Muscle of arm (tissue), 14 donors: ENCODE measurements around the gene ZNF614. TPM values are rescaled to one million over a fixed set of nuclear protein-coding genes. Genes with fewer than 3 reads are reported as not detected.
"Not testable (repeated sequence)": the region's sequence is repeated elsewhere in the genome, so short reads cannot be mapped to it uniquely, and the experiment has no call there.

Experiments
- DNase-seq: peaks from one replicate; pipeline ENCODE4 v3.0.0-alpha.2; 2013
- long read RNA-seq, 11 donors: transcript quantifications; one replicate each; lab custom pipeline, GENCODE V29; 2026
- polyA plus RNA-seq, 12 donors: library from polyadenylated mRNA; unstranded; fragments of 120-200 nt; gene quantifications; one replicate each; pipeline ENCODE4 v1.2.1, GENCODE V29; 2013; ENCODE audit not compliant: insufficient read length in 12 of 12

ZNF614 gene
- 10 to 100 TPM in 7 of 12 donors, 1 to 10 TPM in 4, not detected in 1; 8.2 to 11.5 (median 10.3) TPM for polyA plus RNA-seq
- long read RNA-seq, donor 1, full-length matches to known transcripts, result 3 of 3 reads
- long read RNA-seq, donor 1, partial matches to known transcripts, result 0 of 3 reads
- long read RNA-seq, donor 1, other reads (novel, unspliced or antisense), result 0 of 3 reads
- long read RNA-seq, donor 2, full-length matches to known transcripts, result 6 of 6 reads
- long read RNA-seq, donor 2, partial matches to known transcripts, result 0 of 6 reads
- long read RNA-seq, donor 2, other reads (novel, unspliced or antisense), result 0 of 6 reads
- long read RNA-seq, donor 3, full-length matches to known transcripts, result 2 of 2 reads
- long read RNA-seq, donor 3, partial matches to known transcripts, result 0 of 2 reads
- long read RNA-seq, donor 3, other reads (novel, unspliced or antisense), result 0 of 2 reads
- long read RNA-seq, donor 4, full-length matches to known transcripts, result 5 of 5 reads
- long read RNA-seq, donor 4, partial matches to known transcripts, result 0 of 5 reads
- long read RNA-seq, donor 4, other reads (novel, unspliced or antisense), result 0 of 5 reads
- long read RNA-seq, donor 5, full-length matches to known transcripts, result 4 of 4 reads
- long read RNA-seq, donor 5, partial matches to known transcripts, result 0 of 4 reads
- long read RNA-seq, donor 5, other reads (novel, unspliced or antisense), result 0 of 4 reads
- long read RNA-seq, donor 6, full-length matches to known transcripts, result 1 of 1 reads
- long read RNA-seq, donor 6, partial matches to known transcripts, result 0 of 1 reads
- long read RNA-seq, donor 6, other reads (novel, unspliced or antisense), result 0 of 1 reads
- long read RNA-seq, donor 7, result 0 reads
- long read RNA-seq, donor 8, full-length matches to known transcripts, result 4 of 4 reads
- long read RNA-seq, donor 8, partial matches to known transcripts, result 0 of 4 reads
- long read RNA-seq, donor 8, other reads (novel, unspliced or antisense), result 0 of 4 reads
- long read RNA-seq, donor 9, full-length matches to known transcripts, result 3 of 3 reads
- long read RNA-seq, donor 9, partial matches to known transcripts, result 0 of 3 reads
- long read RNA-seq, donor 9, other reads (novel, unspliced or antisense), result 0 of 3 reads
- long read RNA-seq, donor 10, full-length matches to known transcripts, result 3 of 3 reads
- long read RNA-seq, donor 10, partial matches to known transcripts, result 0 of 3 reads
- long read RNA-seq, donor 10, other reads (novel, unspliced or antisense), result 0 of 3 reads
- long read RNA-seq, donor 11, full-length matches to known transcripts, result 2 of 2 reads
- long read RNA-seq, donor 11, partial matches to known transcripts, result 0 of 2 reads
- long read RNA-seq, donor 11, other reads (novel, unspliced or antisense), result 0 of 2 reads

GRCh38 chr19:52028027-52028779, at the start of gene ZNF614:
TSS of gene ZNF614 (minus strand) at chr19:52028379. CDS start at chr19:52025745, 2,634 bp downstream.
- DNase-seq, result peak; percentile 93

DNA sequence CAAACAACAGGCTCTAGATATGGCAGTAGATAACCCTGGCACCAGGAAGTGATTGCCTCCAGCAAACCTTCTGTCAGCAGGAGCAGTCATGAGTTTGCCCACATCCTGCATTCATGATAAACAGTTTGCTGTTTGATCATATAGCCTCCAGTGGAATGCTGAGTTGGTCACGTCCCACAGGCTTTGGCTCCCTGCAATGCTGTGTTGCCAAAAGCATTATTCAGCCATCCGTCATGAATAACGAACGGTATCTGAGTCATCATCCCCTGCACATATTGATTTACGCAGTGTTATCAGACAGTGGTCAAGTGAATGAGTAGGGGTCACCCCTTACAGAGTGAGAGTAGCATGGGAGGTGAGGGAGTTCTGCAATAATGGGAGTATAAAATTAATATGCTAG, 42.3 kb upstream of the ZNF614 start:
- DNase-seq, result no peak

DNA sequence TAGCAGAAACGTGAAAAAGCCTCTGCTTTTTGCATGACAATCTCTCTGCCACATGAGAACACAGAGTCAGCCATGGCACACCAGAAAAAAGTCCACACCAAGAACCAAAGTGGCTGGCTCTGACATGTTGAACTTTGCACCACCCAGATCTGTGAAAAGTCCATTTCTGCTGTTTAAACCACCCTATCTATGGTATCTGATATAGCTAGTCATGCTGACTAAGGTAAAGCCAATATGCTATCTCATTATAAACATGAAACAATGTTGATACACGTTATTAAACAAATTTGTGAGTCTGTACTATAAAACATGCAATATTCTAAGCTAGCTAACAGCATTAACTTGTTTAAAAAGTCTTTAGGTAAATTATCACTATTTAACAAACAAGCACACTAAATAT, 41.5 kb upstream of the ZNF614 start:
- no peak for DNase-seq

DNA sequence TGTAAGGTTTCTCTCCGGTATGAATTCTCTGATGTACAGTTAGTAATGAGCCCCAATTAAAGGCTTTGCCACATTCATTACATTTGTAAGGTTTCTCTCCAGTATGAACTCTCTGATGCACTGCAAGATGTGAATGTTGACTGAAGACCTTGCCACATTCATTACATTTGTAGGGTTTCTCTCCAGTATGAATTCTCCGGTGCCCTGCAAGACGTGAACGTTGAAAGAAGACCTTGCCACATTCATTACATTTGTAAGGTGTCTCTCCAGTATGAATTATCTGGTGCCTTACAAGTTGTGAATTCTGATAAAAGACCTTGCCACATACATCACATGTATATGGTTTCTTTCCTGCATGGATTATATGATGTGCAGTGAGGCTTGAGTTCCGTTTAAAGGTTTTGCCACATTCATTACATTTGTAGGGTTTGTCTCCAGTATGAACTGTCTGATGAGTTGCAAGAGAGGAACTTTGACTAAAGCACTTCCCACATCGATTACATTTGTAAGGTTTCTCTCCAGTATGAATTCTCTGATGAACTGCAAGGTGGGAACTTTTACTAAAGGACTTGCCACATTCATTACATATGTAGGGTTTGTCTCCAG, 38.2 kb upstream of the ZNF614 start:
- DNase-seq, result no peak

- no peak for DNase-seq
These were observed 37.2 kb upstream of the ZNF614 start for GRCh38 chr19:52065399-52065798.

DNA sequence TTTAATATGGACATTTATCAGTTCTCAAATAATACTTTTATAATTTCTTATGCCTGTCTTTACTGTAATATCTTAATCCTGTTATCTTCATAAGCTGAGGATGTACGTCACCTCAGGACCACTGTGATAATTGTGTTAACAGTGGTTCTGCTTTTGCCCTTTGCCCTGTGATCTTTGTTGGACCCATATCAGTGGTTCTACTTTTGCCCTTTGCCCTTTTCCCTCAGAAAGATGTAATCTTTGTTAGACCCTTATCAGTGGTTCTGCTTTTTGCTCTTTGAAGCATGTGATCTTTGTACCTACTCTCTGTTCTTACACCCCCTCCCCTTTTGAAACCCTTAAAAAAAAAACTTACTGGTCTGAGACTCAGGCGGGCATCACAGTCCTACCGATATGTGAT, 28.3 kb upstream of the ZNF614 start:
- not testable (repeated sequence) for DNase-seq

- DNase-seq, result not testable (repeated sequence)
These were observed 23.6 kb upstream of the ZNF614 start for GRCh38 chr19:52051736-52052135.

DNA sequence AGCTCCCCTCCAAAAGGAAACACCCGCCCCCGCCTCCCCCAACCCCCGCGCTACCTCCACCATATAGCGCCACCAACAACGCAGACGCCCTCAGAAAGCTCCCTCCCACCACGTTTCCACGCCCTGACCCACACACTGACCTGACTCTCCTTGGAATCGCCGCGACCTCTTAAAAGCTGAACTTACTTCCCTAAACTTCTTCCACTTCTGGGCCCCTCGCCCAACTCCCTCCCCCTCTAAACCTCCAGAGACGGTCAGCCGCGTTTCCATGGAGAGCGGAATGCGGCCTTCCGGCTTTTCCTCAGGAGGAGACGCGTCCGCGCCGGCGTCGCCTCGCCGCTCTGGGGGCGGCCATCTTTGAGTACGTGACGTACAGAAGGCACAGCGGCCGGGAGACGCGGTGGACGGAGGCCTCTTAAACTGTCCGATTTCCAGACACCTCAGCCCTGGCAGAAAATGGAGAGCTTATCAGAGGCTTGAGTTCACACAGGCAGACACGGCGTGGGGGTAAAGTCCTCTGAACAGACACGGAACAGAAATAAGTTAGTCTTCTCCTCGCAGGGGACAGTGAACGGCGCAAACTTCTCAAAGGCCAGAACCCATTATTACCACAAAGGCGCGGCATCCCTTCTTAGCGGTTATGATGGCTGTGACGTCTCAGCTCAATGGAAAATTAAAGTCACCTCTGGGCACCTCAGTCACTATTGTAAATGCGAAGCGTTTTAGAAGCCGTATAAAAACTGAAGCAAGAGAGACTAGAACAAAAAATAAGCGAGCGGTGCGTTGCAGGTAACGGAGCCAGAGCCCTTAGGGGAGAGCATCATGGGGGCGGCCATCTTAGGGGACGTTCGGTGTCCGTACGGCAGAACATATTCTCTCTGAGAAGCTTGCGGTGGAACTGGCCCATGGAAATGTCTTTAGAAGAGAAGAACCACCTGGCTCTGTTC, 20.6 kb upstream of the ZNF614 start, which contains the start of gene ZNF432:
ZNF432 (minus strand) TSS at position 284 of the 947 bp plus-strand sequence. CDS start 1,970 bp downstream, outside the sequence.
- peak; percentile 98 for DNase-seq

- DNase-seq, result no peak
These were observed 11.0 kb upstream of the ZNF614 start for GRCh38 chr19:52039169-52039568.

DNA sequence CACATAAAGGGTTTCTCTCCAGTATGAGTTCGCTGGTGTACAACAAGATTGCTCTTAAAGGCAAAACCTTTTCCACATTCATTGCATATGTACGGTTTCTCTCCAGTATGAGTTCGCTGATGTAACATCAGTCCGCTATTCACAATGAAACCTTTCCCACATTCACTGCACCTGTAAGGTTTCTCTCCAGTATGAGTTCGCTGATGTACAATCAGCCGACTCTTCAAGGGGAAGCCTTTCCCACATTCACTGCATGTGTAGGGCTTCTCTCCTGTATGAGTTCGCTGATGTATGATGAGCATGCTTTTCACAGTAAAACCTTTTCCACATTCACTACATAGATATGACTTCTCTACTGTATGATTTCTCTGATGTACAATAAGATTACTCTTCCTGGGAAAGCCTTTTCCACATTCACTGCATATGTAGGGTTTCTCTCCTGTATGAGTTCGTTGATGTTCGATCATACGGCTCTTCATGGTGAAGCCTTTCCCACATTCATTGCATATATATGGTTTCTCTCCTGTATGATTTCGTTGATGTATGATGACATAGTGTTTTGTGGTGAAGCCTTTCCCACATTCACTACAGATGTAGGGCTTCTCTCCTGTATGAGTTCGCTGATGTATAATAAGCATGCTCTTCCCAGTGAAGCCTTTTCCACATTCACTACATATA, 6.0 kb upstream of the ZNF614 start:
- DNase-seq, result no peak

- no peak for DNase-seq
These were observed 573 bp upstream of the ZNF614 start for GRCh38 chr19:52028780-52029123.

DNA sequence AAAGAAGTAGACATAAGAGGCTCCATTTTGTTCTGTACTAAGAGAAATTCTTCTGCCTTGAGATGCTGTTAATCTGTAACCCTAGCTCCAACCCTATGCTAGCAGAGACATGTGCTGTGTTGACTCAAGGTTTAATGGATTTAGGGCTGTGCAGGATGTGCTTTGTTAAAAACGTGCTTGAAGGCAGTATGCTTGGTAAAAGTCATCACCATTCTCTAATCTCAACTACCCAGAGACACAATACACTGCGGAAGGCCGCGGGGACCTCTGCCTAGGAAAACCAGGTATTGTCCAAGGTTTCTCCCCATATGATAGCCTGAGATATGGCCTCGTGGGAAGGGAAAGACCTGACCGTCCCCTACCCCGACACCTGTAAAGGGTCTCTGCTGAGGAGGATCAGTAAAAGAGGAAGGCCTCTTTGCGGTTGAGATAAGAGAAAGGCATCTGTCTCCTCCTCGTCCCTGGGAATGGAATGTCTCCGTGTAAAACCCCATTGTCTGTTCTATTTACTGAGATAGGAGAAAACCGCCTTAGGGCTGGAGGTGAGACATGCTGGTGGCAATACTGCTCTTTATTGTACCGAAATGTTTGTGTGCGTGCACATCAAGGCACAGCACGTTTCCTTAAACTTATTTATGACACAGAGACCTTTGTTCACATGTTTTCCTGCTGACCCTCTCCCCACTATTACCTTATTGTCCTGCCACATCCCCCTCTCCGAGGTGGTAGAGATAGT, 1.8 kb downstream of the ZNF614 start:
- not testable (repeated sequence) for DNase-seq

DNA sequence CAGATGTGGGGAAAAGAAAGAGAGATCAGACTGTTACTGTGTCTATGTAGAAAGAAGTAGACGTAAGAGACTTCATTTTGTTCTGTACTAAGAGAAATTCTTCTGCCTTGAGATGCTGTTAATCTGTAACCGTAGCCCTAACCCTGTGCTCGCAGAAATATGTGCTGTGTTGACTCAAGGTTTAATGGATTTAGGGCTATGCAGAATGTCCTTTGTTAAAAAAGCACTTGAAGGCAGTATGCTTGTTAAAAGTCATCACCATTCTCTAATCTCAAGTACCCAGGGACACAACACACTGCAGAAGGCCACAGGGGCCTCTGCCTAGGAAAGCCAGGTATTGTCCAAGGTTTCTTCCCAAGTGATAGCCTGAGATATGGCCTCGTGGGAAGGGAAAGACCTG, 3.7 kb downstream of the ZNF614 start:
- not testable (repeated sequence) for DNase-seq

DNA sequence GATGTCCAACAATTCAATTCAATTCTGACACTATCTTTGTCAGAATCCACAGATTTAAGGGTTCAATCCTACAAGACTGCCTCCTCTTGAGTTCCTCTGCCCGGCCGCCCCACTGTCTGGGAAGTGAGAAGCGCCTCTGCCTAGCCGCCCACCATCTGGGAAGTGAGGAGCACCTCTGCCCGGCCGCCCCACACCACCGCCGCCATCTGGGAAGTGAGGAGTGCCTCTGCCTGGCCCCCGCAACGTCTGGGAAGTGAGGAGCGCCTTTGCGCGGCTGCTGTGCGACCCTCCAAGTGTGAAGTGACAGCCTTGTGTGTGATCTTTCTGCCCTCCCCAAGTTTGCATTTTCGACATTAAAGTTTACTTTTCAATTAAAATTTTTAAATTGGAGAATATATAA, 6.0 kb downstream of the ZNF614 start:
- DNase-seq, result no peak

- DNase-seq, result no peak
These were observed 7.7 kb downstream of the ZNF614 start for GRCh38 chr19:52020506-52020905.

DNA sequence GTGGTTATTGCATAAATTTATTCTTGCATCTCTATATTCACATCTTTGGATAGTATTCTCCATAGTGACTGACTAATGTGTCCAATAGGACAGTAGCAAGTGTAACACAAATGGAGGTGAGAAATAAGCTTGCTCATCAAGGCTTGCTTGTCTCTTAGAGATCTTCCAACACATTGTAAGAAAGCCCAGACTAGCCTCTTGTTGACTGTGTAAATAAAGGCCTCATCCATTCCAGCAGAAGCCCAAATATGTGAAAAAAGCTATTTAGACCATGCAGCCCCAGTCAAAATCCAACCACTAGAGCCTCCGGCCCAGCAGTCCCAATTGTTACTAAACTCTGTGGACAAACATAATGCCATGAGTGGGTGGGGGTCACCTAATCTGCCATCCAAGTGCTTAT, 17.5 kb downstream of the ZNF614 start:
- no peak for DNase-seq

DNA sequence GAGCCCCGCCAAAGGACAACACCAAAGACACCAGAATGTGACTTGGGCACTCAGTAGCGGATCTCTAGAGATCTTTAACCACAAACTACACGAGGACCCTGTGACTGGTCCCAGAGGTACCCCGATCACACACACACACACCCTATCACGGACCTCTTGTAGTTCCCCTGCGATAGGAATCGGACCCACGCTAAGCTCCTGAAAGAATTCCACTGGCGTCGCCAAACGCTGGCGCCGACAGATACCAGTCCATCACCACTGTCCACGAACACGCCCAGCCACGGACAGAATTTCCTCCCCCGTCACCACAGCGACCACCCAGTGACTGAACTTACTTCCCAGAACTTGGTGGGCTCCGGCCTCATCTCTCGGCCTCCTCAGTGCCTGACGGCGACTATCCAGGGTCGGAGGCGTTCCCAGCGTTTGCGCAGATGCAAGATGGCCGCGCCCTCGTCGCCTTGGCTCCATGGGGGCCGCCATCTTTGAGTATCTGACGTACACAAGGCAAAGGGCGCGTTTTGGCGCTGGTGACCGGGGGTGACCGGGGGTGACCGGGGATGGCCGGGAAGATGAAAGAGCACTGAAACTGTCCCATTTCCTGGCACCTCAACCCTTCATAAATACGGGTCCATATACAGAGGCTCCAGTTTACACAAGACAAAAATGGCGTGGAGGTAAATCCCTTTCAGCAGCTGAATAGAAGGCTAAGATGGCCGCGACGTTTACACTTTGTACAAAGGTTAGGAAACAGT, 20.2 kb downstream of the ZNF614 start, which contains the start of gene ZNF615:
ZNF615 (minus strand) TSS at position 406 of the 752 bp plus-strand sequence. CDS start 4,500 bp downstream, outside the sequence.
- DNase-seq, result peak; percentile 96
